ENCODE results near the gene IL7R. TPM values are rescaled to one million over a fixed set of nuclear protein-coding genes. Genes with fewer than 3 reads are reported as not detected.
"Not testable (repeated sequence)": the region's sequence is repeated elsewhere in the genome, so short reads cannot be mapped to it uniquely, and the experiment has no call there.

The IL7R gene
- total RNA-seq, 1 experiment from 2014 or later = not detected

GRCh38 chr5:35830587-35830986 lies 26.1 kb upstream of the IL7R start:
- H3K4me1 ChIP-seq (ENCODE audit: low read length) = no peaks in the 10 kb centered on the region
- H3K9ac ChIP-seq (ENCODE audit: low read length) = no peak overlapping the region
- H3K79me2 ChIP-seq (ENCODE audit: low read length) = no peaks in the 10 kb centered on the region
- DNase-seq = no peak
- no peaks in the 10 kb centered on the region for H3K27me3 ChIP-seq (ENCODE audit: low read length)
- H4K20me1 ChIP-seq (ENCODE audit: insufficient read depth, low read depth, low read length) = no peaks in the 10 kb centered on the region
- no peaks in the 10 kb centered on the region for H3K36me3 ChIP-seq (ENCODE audit: insufficient read depth, low read length)
- H3K9me3 ChIP-seq (ENCODE audit: low read length) = no peaks in the 10 kb centered on the region
- no peak overlapping the region for H3K4me2 ChIP-seq (ENCODE audit: low read depth, low read length, poor library complexity, severe bottlenecking)
- H3K9me2 ChIP-seq (replicated peaks; ENCODE audit: insufficient read depth, low read length) = no peaks in the 10 kb centered on the region
- no peak overlapping the region for H3K4me3 ChIP-seq (ENCODE audit: low read length)
- H3K27ac ChIP-seq (ENCODE audit: low read length) = no peak overlapping the region
- H2AFZ ChIP-seq (ENCODE audit: low read length) = no peak overlapping the region

- no peak for DNase-seq
- Histone ChIP-seq H3K9me3 (ENCODE audit: low read length) (no peaks in the 10 kb centered on the region), H3K4me2 (ENCODE audit: low read depth, low read length, poor library complexity, severe bottlenecking) (no peak overlapping the region), H3K36me3 (ENCODE audit: insufficient read depth, low read length) (no peaks in the 10 kb centered on the region), H3K79me2 (ENCODE audit: low read length) (no peaks in the 10 kb centered on the region), H4K20me1 (ENCODE audit: insufficient read depth, low read depth, low read length) (no peaks in the 10 kb centered on the region), H2AFZ (ENCODE audit: low read length) (no peak overlapping the region), H3K27ac (ENCODE audit: low read length) (no peak overlapping the region), H3K27me3 (ENCODE audit: low read length) (no peaks in the 10 kb centered on the region), H3K9me2 (replicated peaks; ENCODE audit: insufficient read depth, low read length) (no peaks in the 10 kb centered on the region), H3K4me1 (ENCODE audit: low read length) (no peaks in the 10 kb centered on the region), H3K4me3 (ENCODE audit: low read length) (no peak overlapping the region), H3K9ac (ENCODE audit: low read length) (no peak overlapping the region)
Measured at GRCh38 chr5:35832762-35833161, 23.9 kb upstream of the IL7R start.

GRCh38 chr5:35833224-35833623 lies 23.5 kb upstream of the IL7R start:
- Histone ChIP-seq H3K27me3 (ENCODE audit: low read length) (no peaks in the 10 kb centered on the region), H3K9ac (ENCODE audit: low read length) (no peak overlapping the region), H3K36me3 (ENCODE audit: insufficient read depth, low read length) (no peaks in the 10 kb centered on the region), H3K79me2 (ENCODE audit: low read length) (no peaks in the 10 kb centered on the region), H3K9me2 (replicated peaks; ENCODE audit: insufficient read depth, low read length) (no peaks in the 10 kb centered on the region), H2AFZ (ENCODE audit: low read length) (no peak overlapping the region), H3K27ac (ENCODE audit: low read length) (no peak overlapping the region), H3K4me2 (ENCODE audit: low read depth, low read length, poor library complexity, severe bottlenecking) (no peak overlapping the region), H3K9me3 (ENCODE audit: low read length) (no peaks in the 10 kb centered on the region), H3K4me1 (ENCODE audit: low read length) (no peaks in the 10 kb centered on the region), H3K4me3 (ENCODE audit: low read length) (no peak overlapping the region), H4K20me1 (ENCODE audit: insufficient read depth, low read depth, low read length) (no peaks in the 10 kb centered on the region)
- DNase-seq = no peak

- Histone ChIP-seq H3K4me1 (ENCODE audit: low read length) (no peaks in the 10 kb centered on the region), H3K9me3 (ENCODE audit: low read length) (no peaks in the 10 kb centered on the region), H2AFZ (ENCODE audit: low read length) (no peak overlapping the region), H3K36me3 (ENCODE audit: insufficient read depth, low read length) (no peaks in the 10 kb centered on the region), H3K9ac (ENCODE audit: low read length) (no peak overlapping the region), H3K9me2 (replicated peaks; ENCODE audit: insufficient read depth, low read length) (no peaks in the 10 kb centered on the region), H3K4me3 (ENCODE audit: low read length) (no peak overlapping the region), H3K27me3 (ENCODE audit: low read length) (no peaks in the 10 kb centered on the region), H3K79me2 (ENCODE audit: low read length) (no peaks in the 10 kb centered on the region), H4K20me1 (ENCODE audit: insufficient read depth, low read depth, low read length) (no peaks in the 10 kb centered on the region), H3K27ac (ENCODE audit: low read length) (no peak overlapping the region), H3K4me2 (ENCODE audit: low read depth, low read length, poor library complexity, severe bottlenecking) (no peak overlapping the region)
- no peak for DNase-seq
Measured at GRCh38 chr5:35835796-35836742, 20.6 kb upstream of the IL7R start.

- Histone ChIP-seq H3K4me2 (ENCODE audit: low read depth, low read length, poor library complexity, severe bottlenecking) (no peak overlapping the region), H3K4me1 (ENCODE audit: low read length) (no peaks in the 10 kb centered on the region), H3K9me3 (ENCODE audit: low read length) (no peaks in the 10 kb centered on the region), H3K27me3 (ENCODE audit: low read length) (no peaks in the 10 kb centered on the region), H3K79me2 (ENCODE audit: low read length) (no peaks in the 10 kb centered on the region), H3K9ac (ENCODE audit: low read length) (no peak overlapping the region), H2AFZ (ENCODE audit: low read length) (no peak overlapping the region), H4K20me1 (ENCODE audit: insufficient read depth, low read depth, low read length) (no peaks in the 10 kb centered on the region), H3K27ac (ENCODE audit: low read length) (no peak overlapping the region), H3K36me3 (ENCODE audit: insufficient read depth, low read length) (no peaks in the 10 kb centered on the region), H3K4me3 (ENCODE audit: low read length) (no peak overlapping the region), H3K9me2 (replicated peaks; ENCODE audit: insufficient read depth, low read length) (no peaks in the 10 kb centered on the region)
- no peak for DNase-seq
Measured at GRCh38 chr5:35838370-35839042, 18.2 kb upstream of the IL7R start.

- H3K4me3 ChIP-seq (ENCODE audit: low read length) = no peak overlapping the region
- H3K9me2 ChIP-seq (replicated peaks; ENCODE audit: insufficient read depth, low read length) = no peaks in the 10 kb centered on the region
- no peaks in the 10 kb centered on the region for H3K27me3 ChIP-seq (ENCODE audit: low read length)
- H4K20me1 ChIP-seq (ENCODE audit: insufficient read depth, low read depth, low read length) = no peaks in the 10 kb centered on the region
- no peak overlapping the region for H3K27ac ChIP-seq (ENCODE audit: low read length)
- H3K79me2 ChIP-seq (ENCODE audit: low read length) = no peaks in the 10 kb centered on the region
- H2AFZ ChIP-seq (ENCODE audit: low read length) = no peak overlapping the region
- H3K4me1 ChIP-seq (ENCODE audit: low read length) = no peaks in the 10 kb centered on the region
- no peak overlapping the region for H3K9ac ChIP-seq (ENCODE audit: low read length)
- no peak overlapping the region for H3K4me2 ChIP-seq (ENCODE audit: low read depth, low read length, poor library complexity, severe bottlenecking)
- H3K36me3 ChIP-seq (ENCODE audit: insufficient read depth, low read length) = no peaks in the 10 kb centered on the region
- H3K9me3 ChIP-seq (ENCODE audit: low read length) = no peaks in the 10 kb centered on the region
- DNase-seq = no peak
Measured at GRCh38 chr5:35842856-35843255, 13.8 kb upstream of the IL7R start.

- not testable (repeated sequence) for H3K9me2 ChIP-seq (replicated peaks; ENCODE audit: insufficient read depth, low read length); H4K20me1 ChIP-seq (ENCODE audit: insufficient read depth, low read depth, low read length); H3K4me3 ChIP-seq (ENCODE audit: low read length); H3K9me3 ChIP-seq (ENCODE audit: low read length); H3K36me3 ChIP-seq (ENCODE audit: insufficient read depth, low read length); H3K4me1 ChIP-seq (ENCODE audit: low read length); H3K27ac ChIP-seq (ENCODE audit: low read length); H3K79me2 ChIP-seq (ENCODE audit: low read length); H3K27me3 ChIP-seq (ENCODE audit: low read length); H3K9ac ChIP-seq (ENCODE audit: low read length); H3K4me2 ChIP-seq (ENCODE audit: low read depth, low read length, poor library complexity, severe bottlenecking); DNase-seq; H2AFZ ChIP-seq (ENCODE audit: low read length)
Measured at GRCh38 chr5:35845508-35845907, 11.2 kb upstream of the IL7R start.

- no peaks in the 10 kb centered on the region for H4K20me1 ChIP-seq (ENCODE audit: insufficient read depth, low read depth, low read length)
- H3K27me3 ChIP-seq (ENCODE audit: low read length) = no peaks in the 10 kb centered on the region
- H3K4me1 ChIP-seq (ENCODE audit: low read length) = no peaks in the 10 kb centered on the region
- H3K27ac ChIP-seq (ENCODE audit: low read length) = no peak overlapping the region
- H3K4me2 ChIP-seq (ENCODE audit: low read depth, low read length, poor library complexity, severe bottlenecking) = no peak overlapping the region
- DNase-seq = no peak
- no peak overlapping the region for H3K4me3 ChIP-seq (ENCODE audit: low read length)
- no peak overlapping the region for H3K9ac ChIP-seq (ENCODE audit: low read length)
- H3K79me2 ChIP-seq (ENCODE audit: low read length) = no peaks in the 10 kb centered on the region
- no peaks in the 10 kb centered on the region for H3K9me2 ChIP-seq (replicated peaks; ENCODE audit: insufficient read depth, low read length)
- H2AFZ ChIP-seq (ENCODE audit: low read length) = no peak overlapping the region
- H3K9me3 ChIP-seq (ENCODE audit: low read length) = no peaks in the 10 kb centered on the region
- no peaks in the 10 kb centered on the region for H3K36me3 ChIP-seq (ENCODE audit: insufficient read depth, low read length)
Measured at GRCh38 chr5:35847491-35847890, 9.2 kb upstream of the IL7R start.

All from Karpas-422 (cell line).